GM12878 (cell line): ENCODE results near the gene CLSTN2.

ENCODE experiments used
- CREB1 ChIP-seq: IDR thresholded peaks from 2 replicates; pipeline ENCODE4 v1.6.1; 2012; ENCODE audit warnings: low read depth, mild to moderate bottlenecking, inconsistent platforms
- CTCF ChIP-seq, 3 experiments: IDR thresholded peaks in 2 of 3; conservative IDR thresholded peaks in 1 of 3; 2 replicates each; pipeline ENCODE4 v1.5.1; 2011; ENCODE audit warnings: low read depth in 3 of 3, low read length in 3 of 3, mild to moderate bottlenecking in 3 of 3, control low read depth in 2 of 3, moderate library complexity in 2 of 3, inconsistent platforms in 1 of 3, mixed read lengths in 1 of 3; ENCODE audit not compliant: control insufficient read depth in 2 of 3, insufficient read depth in 1 of 3; ENCODE audit errors: extremely low read depth in 1 of 3
- EZH2 ChIP-seq: IDR thresholded peaks from 2 replicates; pipeline ENCODE4 v1.6.1; 2012; ENCODE audit warnings: low read depth, mild to moderate bottlenecking, control low read depth, inconsistent platforms, low read length, borderline replicate concordance; ENCODE audit not compliant: control insufficient read depth
- TF ChIP-seq, protein P1 (sequence below): IDR thresholded peaks from 2 replicates; pipeline ENCODE4 v1.6.1; 2011; ENCODE audit warnings: borderline replicate concordance, low read depth, mild to moderate bottlenecking, moderate library complexity, mixed read lengths, low read length; ENCODE audit not compliant: insufficient read depth; ENCODE audit errors: extremely low read length

DNA sequence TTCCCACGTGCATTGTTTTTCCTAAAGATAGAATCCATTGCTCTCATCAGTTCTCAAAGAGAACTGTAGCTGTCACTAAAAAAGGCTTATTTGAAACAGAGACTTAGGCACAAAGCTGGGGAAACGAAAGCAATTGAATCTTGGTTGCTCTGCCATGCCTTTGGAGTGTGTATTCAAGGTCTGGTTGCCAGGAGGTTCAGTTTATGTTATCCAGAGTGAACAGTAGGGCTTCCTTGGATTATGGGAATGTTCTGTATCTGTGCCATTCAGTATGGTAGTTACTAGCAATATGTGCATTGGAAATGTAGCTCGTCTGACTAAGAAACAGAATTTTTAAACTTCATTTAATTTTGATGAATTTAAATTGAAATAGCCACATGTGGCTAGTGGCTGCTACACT is 50.6 kb downstream of the CLSTN2 start:
- TF ChIP-seq, protein P1, sequence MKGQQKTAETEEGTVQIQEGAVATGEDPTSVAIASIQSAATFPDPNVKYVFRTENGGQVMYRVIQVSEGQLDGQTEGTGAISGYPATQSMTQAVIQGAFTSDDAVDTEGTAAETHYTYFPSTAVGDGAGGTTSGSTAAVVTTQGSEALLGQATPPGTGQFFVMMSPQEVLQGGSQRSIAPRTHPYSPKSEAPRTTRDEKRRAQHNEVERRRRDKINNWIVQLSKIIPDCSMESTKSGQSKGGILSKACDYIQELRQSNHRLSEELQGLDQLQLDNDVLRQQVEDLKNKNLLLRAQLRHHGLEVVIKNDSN: no peak
- TF ChIP-seq CTCF (IDR thresholded peaks at IDR 0.05 in 2 of 3, conservative IDR thresholded peaks at IDR 0.05 in 1 of 3; ENCODE audit: control insufficient read depth in 2 of 3, extremely low read depth in 1 of 3, insufficient read depth in 1 of 3, low read depth in 3 of 3, low read length in 3 of 3): no peak
- TF ChIP-seq EZH2: no peak
- no peak for TF ChIP-seq CREB1
